ENCODE data around the gene SDF4. TPM values are rescaled to one million over a fixed set of nuclear protein-coding genes. Genes with fewer than 3 reads are reported as not detected.

The SDF4 gene
- total RNA-seq, 1 experiment from 2014 or later: 25.6 TPM

GRCh38 chr1:1241588-1242219, 9.9 kb upstream of the SDF4 start:
- no peak for DNase-seq
- Histone ChIP-seq H3K27ac (ENCODE audit: low read length) (no peak overlapping the region), H3K9me3 (ENCODE audit: low read length) (no peaks in the 10 kb centered on the region), H3K4me1 (ENCODE audit: low read length) (no peaks in the 10 kb centered on the region), H3K9me2 (replicated peaks; ENCODE audit: insufficient read depth, low read length) (no peaks in the 10 kb centered on the region), H3K9ac (ENCODE audit: low read length) (no peak overlapping the region), H3K4me2 (ENCODE audit: low read depth, low read length, poor library complexity, severe bottlenecking) (no peak overlapping the region), H3K36me3 (ENCODE audit: insufficient read depth, low read length) (no peaks in the 10 kb centered on the region), H3K4me3 (ENCODE audit: low read length) (no peak overlapping the region), H3K27me3 (ENCODE audit: low read length) (no peaks in the 10 kb centered on the region), H3K79me2 (ENCODE audit: low read length) (no peaks in the 10 kb centered on the region), H4K20me1 (ENCODE audit: insufficient read depth, low read depth, low read length) (peaks cover 7% of the 10 kb centered on the region; the same call in 1 of the 2 replicates), H2AFZ (ENCODE audit: low read length) (no peak overlapping the region)

- H3K4me3 ChIP-seq (ENCODE audit: low read length): no peak overlapping the region
- H3K9ac ChIP-seq (ENCODE audit: low read length): no peak overlapping the region
- no peaks in the 10 kb centered on the region for H3K27me3 ChIP-seq (ENCODE audit: low read length)
- no peak overlapping the region for H3K27ac ChIP-seq (ENCODE audit: low read length)
- no peak overlapping the region for H3K4me2 ChIP-seq (ENCODE audit: low read depth, low read length, poor library complexity, severe bottlenecking)
- no peak for DNase-seq
- no peaks in the 10 kb centered on the region for H3K79me2 ChIP-seq (ENCODE audit: low read length)
- no peaks in the 10 kb centered on the region for H3K4me1 ChIP-seq (ENCODE audit: low read length)
- peaks cover 7% of the 10 kb centered on the region; the same call in 1 of the 2 replicates for H4K20me1 ChIP-seq (ENCODE audit: insufficient read depth, low read depth, low read length)
- H2AFZ ChIP-seq (ENCODE audit: low read length): no peak overlapping the region
- no peaks in the 10 kb centered on the region for H3K9me3 ChIP-seq (ENCODE audit: low read length)
- H3K36me3 ChIP-seq (ENCODE audit: insufficient read depth, low read length): no peaks in the 10 kb centered on the region
- H3K9me2 ChIP-seq (replicated peaks; ENCODE audit: insufficient read depth, low read length): no peaks in the 10 kb centered on the region
These were observed 9.2 kb upstream of the SDF4 start for GRCh38 chr1:1240822-1241587.

GRCh38 chr1:1240348-1240732, 8.5 kb upstream of the SDF4 start:
- Histone ChIP-seq H3K36me3 (ENCODE audit: insufficient read depth, low read length) (no peaks in the 10 kb centered on the region), H2AFZ (ENCODE audit: low read length) (no peak overlapping the region), H3K9me2 (replicated peaks; ENCODE audit: insufficient read depth, low read length) (no peaks in the 10 kb centered on the region), H4K20me1 (ENCODE audit: insufficient read depth, low read depth, low read length) (peaks cover 7% of the 10 kb centered on the region; the same call in 1 of the 2 replicates), H3K27me3 (ENCODE audit: low read length) (no peaks in the 10 kb centered on the region), H3K4me2 (ENCODE audit: low read depth, low read length, poor library complexity, severe bottlenecking) (no peak overlapping the region), H3K27ac (ENCODE audit: low read length) (no peak overlapping the region), H3K9ac (ENCODE audit: low read length) (no peak overlapping the region), H3K79me2 (ENCODE audit: low read length) (no peaks in the 10 kb centered on the region), H3K4me3 (ENCODE audit: low read length) (no peak overlapping the region), H3K9me3 (ENCODE audit: low read length) (no peaks in the 10 kb centered on the region), H3K4me1 (ENCODE audit: low read length) (no peaks in the 10 kb centered on the region)
- no peak for DNase-seq

- Histone ChIP-seq H4K20me1 (ENCODE audit: insufficient read depth, low read depth, low read length) (peaks cover 7% of the 10 kb centered on the region; the same call in 1 of the 2 replicates), H3K4me3 (ENCODE audit: low read length) (no peak overlapping the region), H3K79me2 (ENCODE audit: low read length) (no peaks in the 10 kb centered on the region), H3K36me3 (ENCODE audit: insufficient read depth, low read length) (no peaks in the 10 kb centered on the region), H3K4me1 (ENCODE audit: low read length) (no peaks in the 10 kb centered on the region), H3K9me3 (ENCODE audit: low read length) (no peaks in the 10 kb centered on the region), H3K9me2 (replicated peaks; ENCODE audit: insufficient read depth, low read length) (no peaks in the 10 kb centered on the region), H2AFZ (ENCODE audit: low read length) (no peak overlapping the region), H3K27ac (ENCODE audit: low read length) (no peak overlapping the region), H3K27me3 (ENCODE audit: low read length) (no peaks in the 10 kb centered on the region), H3K4me2 (ENCODE audit: low read depth, low read length, poor library complexity, severe bottlenecking) (no peak overlapping the region), H3K9ac (ENCODE audit: low read length) (no peak overlapping the region)
- no peak for DNase-seq
These were observed 8.0 kb upstream of the SDF4 start for GRCh38 chr1:1239614-1240347.

GRCh38 chr1:1239227-1239613, 7.4 kb upstream of the SDF4 start:
- Histone ChIP-seq H4K20me1 (ENCODE audit: insufficient read depth, low read depth, low read length) (peaks cover 7% of the 10 kb centered on the region; the same call in 1 of the 2 replicates), H3K36me3 (ENCODE audit: insufficient read depth, low read length) (no peaks in the 10 kb centered on the region), H3K79me2 (ENCODE audit: low read length) (no peaks in the 10 kb centered on the region), H3K4me1 (ENCODE audit: low read length) (no peaks in the 10 kb centered on the region), H3K27me3 (ENCODE audit: low read length) (no peaks in the 10 kb centered on the region), H3K9ac (ENCODE audit: low read length) (no peak overlapping the region), H2AFZ (ENCODE audit: low read length) (no peak overlapping the region), H3K9me3 (ENCODE audit: low read length) (no peaks in the 10 kb centered on the region), H3K4me2 (ENCODE audit: low read depth, low read length, poor library complexity, severe bottlenecking) (no peak overlapping the region), H3K27ac (ENCODE audit: low read length) (no peak overlapping the region), H3K4me3 (ENCODE audit: low read length) (no peak overlapping the region), H3K9me2 (replicated peaks; ENCODE audit: insufficient read depth, low read length) (no peaks in the 10 kb centered on the region)
- DNase-seq: no peak

GRCh38 chr1:1238702-1239178, 6.9 kb upstream of the SDF4 start:
- Histone ChIP-seq H3K27me3 (ENCODE audit: low read length) (no peaks in the 10 kb centered on the region), H3K79me2 (ENCODE audit: low read length) (no peaks in the 10 kb centered on the region), H3K36me3 (ENCODE audit: insufficient read depth, low read length) (no peaks in the 10 kb centered on the region), H3K9me2 (replicated peaks; ENCODE audit: insufficient read depth, low read length) (no peaks in the 10 kb centered on the region), H3K4me2 (ENCODE audit: low read depth, low read length, poor library complexity, severe bottlenecking) (no peak overlapping the region), H3K4me1 (ENCODE audit: low read length) (no peaks in the 10 kb centered on the region; the same call in 1 of the 2 replicates), H4K20me1 (ENCODE audit: insufficient read depth, low read depth, low read length) (peaks cover 7% of the 10 kb centered on the region; the same call in 1 of the 2 replicates), H3K9ac (ENCODE audit: low read length) (no peak overlapping the region), H2AFZ (ENCODE audit: low read length) (no peak overlapping the region), H3K27ac (ENCODE audit: low read length) (no peak overlapping the region), H3K9me3 (ENCODE audit: low read length) (no peaks in the 10 kb centered on the region), H3K4me3 (ENCODE audit: low read length) (no peak overlapping the region)
- DNase-seq: no peak

GRCh38 chr1:1237874-1238701, 6.3 kb upstream of the SDF4 start:
- Histone ChIP-seq H3K9me2 (replicated peaks; ENCODE audit: insufficient read depth, low read length) (no peaks in the 10 kb centered on the region), H3K4me3 (ENCODE audit: low read length) (no peak overlapping the region), H3K4me1 (ENCODE audit: low read length) (peaks cover 5% of the 10 kb centered on the region), H2AFZ (ENCODE audit: low read length) (no peak overlapping the region), H3K9me3 (ENCODE audit: low read length) (no peaks in the 10 kb centered on the region), H4K20me1 (ENCODE audit: insufficient read depth, low read depth, low read length) (peaks cover 13% of the 10 kb centered on the region; the same call in 1 of the 2 replicates), H3K79me2 (ENCODE audit: low read length) (0 out of 2 replicates have a peak, but pooled peaks cover 5% of the 10 kb centered on the region), H3K36me3 (ENCODE audit: insufficient read depth, low read length) (no peaks in the 10 kb centered on the region), H3K27me3 (ENCODE audit: low read length) (no peaks in the 10 kb centered on the region), H3K9ac (ENCODE audit: low read length) (no peak overlapping the region), H3K4me2 (ENCODE audit: low read depth, low read length, poor library complexity, severe bottlenecking) (no peak overlapping the region), H3K27ac (ENCODE audit: low read length) (no peak overlapping the region)
- DNase-seq: no peak
